ENCODE measurements around the gene STPG2. TPM values are rescaled to one million over a fixed set of nuclear protein-coding genes. Genes with fewer than 3 reads are reported as not detected.

Gene STPG2
- total RNA-seq, 1 donor from 2014 or later = 2.2 TPM

DNA sequence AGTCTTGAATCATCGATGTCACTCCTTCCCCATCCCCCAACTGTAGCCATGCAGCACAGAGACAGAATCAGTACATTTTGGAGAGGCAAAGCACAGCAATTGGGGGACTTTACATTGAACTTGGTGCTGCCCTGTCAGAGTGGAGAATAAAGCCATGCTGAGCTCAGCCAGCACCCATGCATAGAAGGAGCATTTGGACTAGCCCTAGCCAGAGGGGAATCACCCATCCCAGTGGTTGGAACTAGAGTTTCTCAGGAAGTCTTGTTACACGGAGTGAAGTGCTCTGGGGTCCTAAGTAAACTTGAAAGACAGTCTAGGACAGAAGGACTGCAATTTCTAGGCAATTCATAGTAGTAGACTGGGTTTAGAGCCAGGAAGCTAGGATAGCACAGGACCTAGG lies 49.6 kb downstream of the STPG2 start:
- DNase-seq (ENCODE audit: low spot score) = no peak

- no peak for DNase-seq (ENCODE audit: low spot score)
Measured at GRCh38 chr4:98092833-98093439, 50.3 kb downstream of the STPG2 start.

- DNase-seq (ENCODE audit: low spot score) = no peak
Measured at GRCh38 chr4:98081936-98082335, 61.3 kb downstream of the STPG2 start.

- DNase-seq (ENCODE audit: low spot score) = no peak
Measured at GRCh38 chr4:98068495-98068894, 74.8 kb downstream of the STPG2 start.

DNA sequence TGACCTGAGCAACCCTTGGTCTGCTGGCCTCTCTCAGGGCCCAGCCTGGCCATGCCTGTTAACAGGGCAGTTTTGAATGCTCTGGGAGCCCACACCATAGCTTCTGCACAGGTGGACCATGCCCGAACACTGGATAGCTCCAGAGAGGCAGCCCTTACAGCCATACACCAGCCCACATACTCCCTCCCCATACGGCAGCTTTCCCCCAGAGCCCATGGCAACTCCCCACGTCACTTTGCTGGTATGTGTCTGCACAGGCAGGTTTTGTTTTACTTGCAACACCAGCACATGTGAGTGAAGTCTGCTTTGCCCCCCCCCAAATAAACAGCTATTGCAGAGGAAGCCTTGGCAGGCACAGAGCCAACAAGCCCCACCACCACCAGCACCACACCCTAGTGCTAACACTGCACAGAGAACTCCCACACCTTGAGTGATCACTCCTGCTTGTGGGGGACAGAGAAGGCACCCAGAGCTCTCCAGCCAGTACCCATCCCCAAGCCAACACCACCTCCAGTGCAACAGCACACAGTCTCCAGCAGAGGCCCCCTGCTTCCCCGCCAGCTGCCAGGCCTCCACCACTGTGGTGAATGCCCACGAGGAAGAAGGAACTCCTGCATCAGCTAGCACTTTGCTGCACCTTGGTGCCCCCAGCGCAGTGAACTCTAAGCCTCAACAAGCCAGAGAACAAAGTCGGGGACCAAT lies 87.3 kb downstream of the STPG2 start:
- no peak for DNase-seq (ENCODE audit: low spot score)

- DNase-seq (ENCODE audit: low spot score) = no peak
Measured at GRCh38 chr4:98046665-98047064, 96.6 kb downstream of the STPG2 start.

- DNase-seq (ENCODE audit: low spot score) = no peak
Measured at GRCh38 chr4:98030059-98030458, 113.2 kb downstream of the STPG2 start.

DNA sequence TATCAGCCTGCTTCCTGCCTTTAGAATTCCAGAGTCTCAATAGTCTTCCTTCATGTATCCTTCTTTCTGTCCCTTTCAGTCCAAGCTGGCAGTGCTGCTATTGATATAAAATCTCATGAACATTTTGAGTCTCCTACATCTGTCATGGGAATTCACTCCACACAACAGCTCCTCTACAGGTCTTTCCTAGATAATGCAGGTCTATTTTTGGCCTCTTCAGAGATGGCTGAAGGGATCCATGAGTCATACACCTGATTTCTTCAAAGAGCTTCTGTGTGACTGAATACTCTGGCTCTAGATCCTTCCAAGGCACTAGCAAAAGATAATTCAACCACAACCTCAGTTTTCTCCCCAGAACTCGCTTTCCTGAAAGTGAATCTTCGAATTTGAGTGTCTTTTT lies 115.4 kb downstream of the STPG2 start:
- DNase-seq (ENCODE audit: low spot score) = no peak

DNA sequence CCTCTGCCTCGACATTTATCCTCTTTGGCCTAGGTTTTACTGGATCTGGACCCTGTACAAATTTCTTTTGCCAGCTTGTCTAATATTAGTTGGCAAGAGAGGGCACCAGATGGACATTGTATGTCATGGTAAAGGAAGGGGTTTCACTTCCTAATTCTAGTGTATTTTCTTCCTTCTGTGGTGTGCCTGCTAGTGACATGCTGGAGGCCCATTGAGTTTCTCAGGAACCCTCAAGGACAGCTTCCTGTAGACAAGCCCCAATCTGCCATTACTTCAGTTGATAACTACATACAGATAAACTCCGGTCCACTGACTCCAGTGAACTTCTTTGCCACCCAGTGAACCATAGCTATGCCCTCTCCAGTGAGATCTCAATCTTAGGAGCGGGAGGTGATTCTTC lies 116.9 kb downstream of the STPG2 start:
- no peak for DNase-seq (ENCODE audit: low spot score)

DNA sequence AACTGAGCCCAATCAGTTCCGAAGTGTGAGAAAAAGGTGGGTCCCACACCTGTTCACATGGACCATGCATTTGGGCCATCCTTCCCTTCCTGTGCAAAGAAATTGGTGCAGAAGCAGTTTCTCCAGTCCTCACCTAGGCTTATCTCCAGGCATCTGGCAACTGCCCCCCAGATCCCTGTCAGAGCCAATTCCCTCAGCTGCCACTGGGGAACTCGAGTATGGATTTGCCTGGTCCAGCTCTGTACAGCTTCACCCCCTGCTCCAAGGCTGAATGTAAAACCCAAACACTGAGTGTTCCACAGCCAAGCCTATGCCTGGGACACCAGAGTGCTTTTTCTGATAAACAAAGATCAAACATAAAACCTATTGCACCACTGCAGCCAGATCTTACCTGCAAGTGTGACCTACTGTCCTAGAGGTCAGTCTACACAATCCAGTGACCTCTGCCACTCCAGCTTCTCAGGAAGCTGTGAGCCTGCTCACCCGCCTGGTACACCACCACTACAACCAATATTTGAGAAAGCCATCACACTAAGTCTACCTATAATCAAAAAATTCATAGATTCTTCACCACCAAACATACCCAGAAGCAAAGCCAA lies 136.4 kb downstream of the STPG2 start:
- no peak for DNase-seq (ENCODE audit: low spot score)

- no peak for DNase-seq (ENCODE audit: low spot score)
Measured at GRCh38 chr4:98006060-98006459, 137.2 kb downstream of the STPG2 start.

- DNase-seq (ENCODE audit: low spot score) = no peak
Measured at GRCh38 chr4:98000940-98001339, 142.3 kb downstream of the STPG2 start.

- no peak for DNase-seq (ENCODE audit: low spot score)
Measured at GRCh38 chr4:97998203-97998602, 145.1 kb downstream of the STPG2 start.

DNA sequence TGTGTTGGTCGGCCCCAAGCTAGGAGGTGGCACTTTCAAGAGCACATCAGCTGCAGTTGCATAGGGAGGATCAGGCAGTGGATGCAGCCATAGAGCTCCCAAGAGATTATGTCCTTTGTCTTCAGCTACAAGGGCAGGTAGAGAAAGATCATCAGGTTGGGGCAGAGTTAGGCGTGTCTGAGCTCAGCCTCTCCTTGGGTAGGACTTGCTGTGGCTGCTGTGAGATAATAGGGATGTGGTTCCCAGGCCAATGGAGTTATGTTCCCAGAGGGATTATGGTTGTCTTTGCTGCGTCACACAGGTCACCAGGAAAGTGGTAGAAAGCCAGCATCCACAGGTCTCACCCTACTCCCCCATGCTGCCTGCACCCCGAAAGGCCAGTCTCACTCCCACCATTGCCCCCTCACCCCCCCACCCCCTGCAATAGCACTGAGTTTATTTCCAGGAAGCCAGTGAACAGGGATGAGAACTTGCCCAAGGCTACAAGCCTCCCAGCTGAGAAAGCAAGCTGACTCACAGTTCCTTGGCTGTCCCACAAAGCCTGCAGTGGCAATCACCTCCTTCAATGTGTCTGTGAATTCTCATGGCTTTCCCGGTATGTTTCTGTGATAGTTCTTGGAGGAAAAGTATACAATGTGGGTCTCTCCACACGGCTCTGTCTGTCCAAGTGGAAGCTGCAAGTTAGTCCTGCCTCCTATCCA lies 148.4 kb downstream of the STPG2 start:
- no peak for DNase-seq (ENCODE audit: low spot score)

DNA sequence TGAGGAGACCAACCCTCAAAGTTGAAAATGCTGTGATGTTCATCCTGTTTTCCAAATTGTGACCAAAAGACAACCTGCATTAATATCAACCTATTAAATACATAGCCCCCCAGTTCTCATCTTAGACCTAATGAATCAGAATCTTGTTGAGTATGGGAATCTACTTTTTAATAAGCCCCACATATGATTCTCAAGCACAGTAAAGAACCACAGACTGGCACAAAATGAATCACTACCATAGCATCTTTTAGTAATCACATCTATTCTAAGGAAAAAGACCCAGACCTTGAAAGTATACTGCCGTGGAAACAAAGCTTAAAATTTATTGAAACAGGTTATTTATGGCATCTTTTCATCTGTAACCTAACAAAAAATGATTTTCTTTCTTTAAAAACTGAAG lies 152.9 kb downstream of the STPG2 start:
- DNase-seq (ENCODE audit: low spot score) = no peak

GRCh38 chr4:97987019-97987648 lies 156.1 kb downstream of the STPG2 start:
- no peak for DNase-seq (ENCODE audit: low spot score)

DNA sequence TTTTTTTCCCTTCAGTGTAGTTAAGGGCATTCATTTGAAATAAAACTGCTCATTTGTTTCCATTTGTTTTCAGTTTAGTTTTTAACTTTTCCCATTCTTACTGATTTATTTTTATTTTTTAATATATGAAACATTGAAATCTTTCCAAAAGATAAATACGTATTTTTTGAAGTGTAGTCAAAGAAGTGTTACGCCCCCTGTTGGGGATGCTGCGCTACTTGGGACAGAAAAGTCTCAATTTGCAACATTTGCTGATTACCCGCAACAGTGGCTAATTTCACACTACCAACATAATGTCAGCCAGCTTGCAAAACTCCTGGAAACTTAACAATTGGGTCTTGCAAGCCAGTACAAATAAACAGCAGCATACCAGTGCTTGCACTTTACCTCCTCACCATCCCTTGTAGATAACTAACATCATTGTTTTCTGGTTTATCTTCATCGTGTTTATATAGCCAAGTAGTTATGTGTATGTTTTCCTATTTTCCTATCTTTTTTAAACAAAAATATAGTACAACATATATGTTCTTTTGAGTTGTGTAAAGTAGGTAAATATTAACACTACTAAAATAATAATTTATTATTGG lies 158.6 kb downstream of the STPG2 start:
- no peak for DNase-seq (ENCODE audit: low spot score)

GRCh38 chr4:97978791-97979488 lies 164.3 kb downstream of the STPG2 start:
- no peak for DNase-seq (ENCODE audit: low spot score)

- no peak for DNase-seq (ENCODE audit: low spot score)
Measured at GRCh38 chr4:97953171-97953941, 189.9 kb downstream of the STPG2 start.

DNA sequence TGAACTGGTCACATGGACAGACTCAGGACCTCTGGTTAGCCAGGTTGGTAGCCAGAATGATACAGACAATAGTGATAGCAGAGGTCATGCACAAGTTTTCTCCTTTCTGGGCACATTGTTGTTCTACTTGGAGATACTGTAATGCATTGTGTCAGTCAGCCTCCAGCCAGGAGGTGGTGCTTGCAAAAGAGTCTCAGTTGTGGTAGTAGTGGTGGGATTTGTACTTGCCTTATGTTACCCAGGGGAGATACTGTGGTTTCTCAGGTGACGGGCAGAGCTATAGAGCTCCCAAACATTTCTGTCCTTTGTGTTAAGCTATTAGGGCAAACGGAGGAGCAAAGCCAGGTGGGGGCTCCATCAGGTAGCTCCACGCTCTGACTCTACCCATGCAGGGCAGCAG lies 190.5 kb downstream of the STPG2 start:
- DNase-seq (ENCODE audit: low spot score) = no peak

- no peak for DNase-seq (ENCODE audit: low spot score)
Measured at GRCh38 chr4:97950836-97951235, 192.4 kb downstream of the STPG2 start.
